Endothelial cell (in vitro differentiated cells): ENCODE data around the gene SPOCK1. TPM values are rescaled to one million over a fixed set of nuclear protein-coding genes. Genes with fewer than 3 reads are reported as not detected.

Source experiments
- DNase-seq: peaks from one replicate; pipeline ENCODE4 v3.0.0; 2021; ENCODE audit warnings: low spot score
- H3K27ac Mint-ChIP-seq: one replicate; pipeline ENCODE4 v1.8.0; 2021; ENCODE audit warnings: mixed read lengths, inconsistent platforms; ENCODE audit not compliant: unreplicated experiment
- H3K27me3 Mint-ChIP-seq: one replicate; pipeline ENCODE4 v1.8.0; 2021; ENCODE audit warnings: mild to moderate bottlenecking, moderate library complexity, mixed read lengths, inconsistent platforms; ENCODE audit not compliant: unreplicated experiment
- H3K36me3 Mint-ChIP-seq: one replicate; pipeline ENCODE4 v1.8.0; 2021; ENCODE audit warnings: mild to moderate bottlenecking, low read depth, mixed read lengths, inconsistent platforms; ENCODE audit not compliant: unreplicated experiment
- H3K4me1 Mint-ChIP-seq: one replicate; pipeline ENCODE4 v1.8.0; 2021; ENCODE audit warnings: mild to moderate bottlenecking, mixed read lengths, inconsistent platforms; ENCODE audit not compliant: unreplicated experiment
- H3K4me3 Mint-ChIP-seq: one replicate; pipeline ENCODE4 v1.8.0; 2021; ENCODE audit warnings: mild to moderate bottlenecking, mixed read lengths, inconsistent platforms; ENCODE audit not compliant: unreplicated experiment
- H3K9me3 Mint-ChIP-seq: one replicate; pipeline ENCODE4 v1.8.0; 2021; ENCODE audit warnings: mixed read lengths, inconsistent platforms; ENCODE audit not compliant: unreplicated experiment
- CTCF ChIP-seq: fragments of 200-600 bp; sonication (generic); IDR thresholded peaks from one replicate; pipeline ENCODE4 v1.5.0; 2021; ENCODE audit warnings: antibody characterized with exemption; ENCODE audit not compliant: unreplicated experiment
- total RNA-seq: library from RNA; stranded (reverse); fragmentation: NEBNext Ultra II Directional; extraction: Animal tissue kit (Norgen Biotek cat#: 25700); gene quantifications from one replicate; pipeline ENCODE4 v1.2.1, GENCODE V29; 2021; ENCODE audit not compliant: unreplicated experiment

Gene SPOCK1
- total RNA-seq, 1 donor from 2014 or later: 8.7 TPM

- Mint-ChIP-seq H3K4me3 (no peak overlapping the region), H3K4me1 (peaks cover 7% of the 10 kb centered on the region), H3K9me3 (no peaks in the 10 kb centered on the region), H3K27me3 (no peaks in the 10 kb centered on the region), H3K36me3 (no peaks in the 10 kb centered on the region), H3K27ac (no peak overlapping the region)
- TF ChIP-seq CTCF: no peak
- DNase-seq: no peak
These were observed 476.4 kb downstream of the SPOCK1 start for GRCh38 chr5:137022725-137023124.

- H3K9me3 Mint-ChIP-seq: no peaks in the 10 kb centered on the region
- TF ChIP-seq CTCF: no peak
These were observed 477.1 kb downstream of the SPOCK1 start for GRCh38 chr5:137022043-137022442.

GRCh38 chr5:137019229-137019628 is 479.9 kb downstream of the SPOCK1 start:
- no peak overlapping the region for H3K27ac Mint-ChIP-seq
- no peak for DNase-seq
- peaks cover 7% of the 10 kb centered on the region for H3K4me1 Mint-ChIP-seq
- TF ChIP-seq CTCF: no peak
- no peaks in the 10 kb centered on the region for H3K36me3 Mint-ChIP-seq
- H3K27me3 Mint-ChIP-seq: no peaks in the 10 kb centered on the region
- no peak overlapping the region for H3K4me3 Mint-ChIP-seq
- H3K9me3 Mint-ChIP-seq: no peaks in the 10 kb centered on the region

More at GRCh38 chr5:137022043-137022442, 477.1 kb downstream of the SPOCK1 start:
- no peak for DNase-seq
- Mint-ChIP-seq H3K36me3 (no peaks in the 10 kb centered on the region), H3K27ac (no peak overlapping the region), H3K4me3 (no peak overlapping the region), H3K27me3 (no peaks in the 10 kb centered on the region), H3K4me1 (peaks cover 7% of the 10 kb centered on the region)

GRCh38 chr5:137016783-137017324 is 482.3 kb downstream of the SPOCK1 start:
- Mint-ChIP-seq H3K27ac (no peak overlapping the region), H3K9me3 (no peaks in the 10 kb centered on the region), H3K4me3 (no peak overlapping the region), H3K36me3 (no peaks in the 10 kb centered on the region), H3K4me1 (no peaks in the 10 kb centered on the region), H3K27me3 (no peaks in the 10 kb centered on the region)
- DNase-seq: no peak
- no peak for TF ChIP-seq CTCF

- no peaks in the 10 kb centered on the region for H3K9me3 Mint-ChIP-seq
- no peak overlapping the region for H3K4me3 Mint-ChIP-seq
- no peak overlapping the region for H3K27ac Mint-ChIP-seq
- no peak for DNase-seq
- no peaks in the 10 kb centered on the region for H3K4me1 Mint-ChIP-seq
- no peaks in the 10 kb centered on the region for H3K27me3 Mint-ChIP-seq
- no peaks in the 10 kb centered on the region for H3K36me3 Mint-ChIP-seq
- TF ChIP-seq CTCF: no peak
These were observed 483.5 kb downstream of the SPOCK1 start for GRCh38 chr5:137015540-137016116.
